ENCODE results near the gene TRMU.

DNA sequence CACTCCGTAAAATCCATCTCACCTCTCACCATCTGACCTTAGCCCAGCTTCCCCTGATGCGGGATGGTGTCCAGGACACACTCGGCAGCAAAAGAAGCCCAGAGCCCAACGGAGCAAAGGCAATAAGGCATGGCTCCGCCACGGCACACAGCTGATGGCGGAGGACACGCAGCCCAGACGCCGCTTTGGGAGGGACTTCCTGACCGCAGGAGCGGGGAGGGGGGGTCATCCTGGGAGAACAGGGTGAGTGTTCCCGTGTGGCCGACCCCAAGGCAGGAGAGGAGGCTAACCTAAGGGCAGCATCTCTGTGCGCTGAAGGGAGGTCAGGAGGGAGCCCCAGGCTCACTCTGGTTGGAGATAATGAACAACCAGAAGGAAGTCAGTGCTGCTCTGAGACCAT is 71.3 kb downstream of the TRMU start:
- TF ChIP-seq, protein P1, sequence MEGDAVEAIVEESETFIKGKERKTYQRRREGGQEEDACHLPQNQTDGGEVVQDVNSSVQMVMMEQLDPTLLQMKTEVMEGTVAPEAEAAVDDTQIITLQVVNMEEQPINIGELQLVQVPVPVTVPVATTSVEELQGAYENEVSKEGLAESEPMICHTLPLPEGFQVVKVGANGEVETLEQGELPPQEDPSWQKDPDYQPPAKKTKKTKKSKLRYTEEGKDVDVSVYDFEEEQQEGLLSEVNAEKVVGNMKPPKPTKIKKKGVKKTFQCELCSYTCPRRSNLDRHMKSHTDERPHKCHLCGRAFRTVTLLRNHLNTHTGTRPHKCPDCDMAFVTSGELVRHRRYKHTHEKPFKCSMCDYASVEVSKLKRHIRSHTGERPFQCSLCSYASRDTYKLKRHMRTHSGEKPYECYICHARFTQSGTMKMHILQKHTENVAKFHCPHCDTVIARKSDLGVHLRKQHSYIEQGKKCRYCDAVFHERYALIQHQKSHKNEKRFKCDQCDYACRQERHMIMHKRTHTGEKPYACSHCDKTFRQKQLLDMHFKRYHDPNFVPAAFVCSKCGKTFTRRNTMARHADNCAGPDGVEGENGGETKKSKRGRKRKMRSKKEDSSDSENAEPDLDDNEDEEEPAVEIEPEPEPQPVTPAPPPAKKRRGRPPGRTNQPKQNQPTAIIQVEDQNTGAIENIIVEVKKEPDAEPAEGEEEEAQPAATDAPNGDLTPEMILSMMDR (IDR thresholded peaks at IDR 0.05): no peak
- no peak for TF ChIP-seq POLR2AphosphoS5 (IDR thresholded peaks at IDR 0.05; ENCODE audit: low read depth, low read length)
